Stimulated activated effector memory CD8-positive, alpha-beta T cell treated with anti-CD3 and anti-CD28 coated beads, Interleukin-12 subunit alpha, Interleukin-12 subunit beta, amount 100 ng/mL, for 72 hours (primary cell): ENCODE measurements around the gene CEBPE.
A peak's percentile ranks its signal among the peaks of the same experiment; 100 is the strongest.

Experiments
- ATAC-seq: fragments of 150-1000 bp; cut with Tn5 transposase; 2 replicates; pipeline ENCODE4 v1.10.0; 2021
- DNase-seq, 2 donors: peaks; one replicate each; pipeline ENCODE4 v3.0.0; 2021 to 2022; ENCODE audit warnings: low spot score in 2 of 2
- H3K27ac Mint-ChIP-seq: one replicate; pipeline ENCODE4 v1.8.0; 2022; ENCODE audit warnings: mild to moderate bottlenecking, mixed read lengths
- H3K36me3 Mint-ChIP-seq: one replicate; pipeline ENCODE4 v1.8.0; 2022; ENCODE audit warnings: mild to moderate bottlenecking, mixed read lengths
- H3K4me1 Mint-ChIP-seq: one replicate; pipeline ENCODE4 v1.8.0; 2022; ENCODE audit warnings: mixed read lengths
- H3K4me3 Mint-ChIP-seq: one replicate; pipeline ENCODE4 v1.8.0; 2022; ENCODE audit warnings: mild to moderate bottlenecking, mixed read lengths
- H3K9me3 Mint-ChIP-seq: one replicate; pipeline ENCODE4 v1.8.0; 2022; ENCODE audit warnings: mixed read lengths

The CEBPE gene

GRCh38 chr14:23131482-23131881 lies 12.4 kb upstream of the CEBPE start:
- ATAC-seq (no peak), DNase-seq (no peak)
- Mint-ChIP-seq H3K4me3 (no peak overlapping the region), H3K4me1 (peaks cover 5% of the 10 kb centered on the region), H3K36me3 (no peaks in the 10 kb centered on the region), H3K9me3 (no peaks in the 10 kb centered on the region), H3K27ac (no peak overlapping the region)

GRCh38 chr14:23130871-23131270 lies 11.8 kb upstream of the CEBPE start:
- ATAC-seq (no peak), DNase-seq (no peak)
- no peaks in the 10 kb centered on the region for H3K9me3 Mint-ChIP-seq

DNA sequence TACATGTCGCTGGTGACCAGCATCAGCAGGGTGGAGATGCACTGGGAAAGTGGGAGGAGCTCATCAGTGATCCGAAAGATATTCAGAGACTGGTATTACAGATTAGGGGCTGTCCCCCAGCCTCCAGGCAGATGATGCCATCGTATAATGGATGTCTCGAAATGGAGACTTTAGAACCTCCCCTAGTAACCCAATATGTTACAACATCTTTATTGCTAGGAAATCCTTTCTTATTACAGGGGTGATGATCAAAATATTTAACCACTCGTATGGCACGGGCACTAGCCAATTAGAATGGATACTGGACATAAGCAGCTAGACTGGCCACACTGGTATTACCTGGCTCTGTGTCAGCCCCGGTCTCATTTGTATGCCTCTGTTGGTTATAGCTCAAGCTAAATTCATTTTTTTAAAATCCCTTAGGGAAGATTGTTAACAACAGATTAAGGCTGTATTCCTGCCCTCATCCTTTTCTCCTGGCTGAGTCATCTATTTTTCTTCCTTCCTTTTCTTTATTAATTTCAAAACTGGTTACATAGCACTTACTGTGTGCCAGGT lies 10.8 kb upstream of the CEBPE start:
- Mint-ChIP-seq H3K27ac (no peak overlapping the region), H3K4me3 (no peak overlapping the region), H3K4me1 (peaks cover 5% of the 10 kb centered on the region), H3K36me3 (no peaks in the 10 kb centered on the region), H3K9me3 (no peaks in the 10 kb centered on the region)
- no peak for ATAC-seq
- no peak for DNase-seq

More at GRCh38 chr14:23130871-23131270, 11.8 kb upstream of the CEBPE start:
- H3K4me3 Mint-ChIP-seq = no peak overlapping the region
- H3K4me1 Mint-ChIP-seq = peaks cover 5% of the 10 kb centered on the region
- no peak overlapping the region for H3K27ac Mint-ChIP-seq
- no peaks in the 10 kb centered on the region for H3K36me3 Mint-ChIP-seq

DNA sequence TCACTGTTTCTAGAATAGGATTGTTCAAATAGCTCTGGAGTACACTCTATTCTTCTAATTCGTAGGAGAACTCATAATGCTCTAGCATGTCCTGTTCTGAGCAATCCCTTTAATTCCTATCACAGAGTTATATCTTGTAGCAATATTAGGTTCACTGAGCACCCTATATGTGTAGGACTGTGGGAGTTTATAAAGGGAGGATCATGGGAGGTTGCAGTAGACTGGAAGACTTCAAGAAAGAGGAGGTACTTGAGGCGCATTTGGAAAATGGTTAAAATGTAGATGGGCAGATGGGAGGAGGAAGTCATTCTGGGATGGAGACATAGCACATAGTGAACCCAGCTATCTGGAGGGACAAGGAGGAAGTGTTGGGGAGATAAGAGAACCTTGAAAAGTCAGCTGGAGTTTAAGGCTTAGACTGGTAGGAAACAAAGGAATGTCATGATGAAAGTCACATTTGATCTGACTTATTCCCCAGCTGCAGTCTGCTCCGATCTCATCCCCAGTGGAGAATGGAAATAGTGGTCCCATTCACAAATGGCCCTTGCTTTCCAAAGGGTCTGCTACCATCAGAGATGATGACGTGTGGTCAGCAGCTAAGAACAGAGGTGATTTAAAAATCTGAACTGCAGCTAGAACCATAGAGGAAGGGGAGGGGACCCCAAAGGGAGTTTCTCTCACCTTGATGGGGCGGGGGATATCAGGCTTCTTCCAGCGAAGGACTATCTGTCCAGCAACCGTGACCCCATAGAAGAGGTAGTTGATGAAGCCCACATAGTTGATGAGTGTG lies 10.1 kb upstream of the CEBPE start:
- Mint-ChIP-seq H3K4me3 (no peak overlapping the region), H3K4me1 (peaks cover 5% of the 10 kb centered on the region), H3K36me3 (no peaks in the 10 kb centered on the region), H3K9me3 (no peaks in the 10 kb centered on the region), H3K27ac (no peak overlapping the region)
- no peak for ATAC-seq
- no peak for DNase-seq

GRCh38 chr14:23127861-23128260 lies 8.8 kb upstream of the CEBPE start:
- Mint-ChIP-seq H3K36me3 (no peaks in the 10 kb centered on the region), H3K4me1 (peaks cover 5% of the 10 kb centered on the region), H3K4me3 (no peak overlapping the region), H3K9me3 (no peaks in the 10 kb centered on the region), H3K27ac (no peak overlapping the region)
- DNase-seq (no peak), ATAC-seq (peak; percentile 27)

DNA sequence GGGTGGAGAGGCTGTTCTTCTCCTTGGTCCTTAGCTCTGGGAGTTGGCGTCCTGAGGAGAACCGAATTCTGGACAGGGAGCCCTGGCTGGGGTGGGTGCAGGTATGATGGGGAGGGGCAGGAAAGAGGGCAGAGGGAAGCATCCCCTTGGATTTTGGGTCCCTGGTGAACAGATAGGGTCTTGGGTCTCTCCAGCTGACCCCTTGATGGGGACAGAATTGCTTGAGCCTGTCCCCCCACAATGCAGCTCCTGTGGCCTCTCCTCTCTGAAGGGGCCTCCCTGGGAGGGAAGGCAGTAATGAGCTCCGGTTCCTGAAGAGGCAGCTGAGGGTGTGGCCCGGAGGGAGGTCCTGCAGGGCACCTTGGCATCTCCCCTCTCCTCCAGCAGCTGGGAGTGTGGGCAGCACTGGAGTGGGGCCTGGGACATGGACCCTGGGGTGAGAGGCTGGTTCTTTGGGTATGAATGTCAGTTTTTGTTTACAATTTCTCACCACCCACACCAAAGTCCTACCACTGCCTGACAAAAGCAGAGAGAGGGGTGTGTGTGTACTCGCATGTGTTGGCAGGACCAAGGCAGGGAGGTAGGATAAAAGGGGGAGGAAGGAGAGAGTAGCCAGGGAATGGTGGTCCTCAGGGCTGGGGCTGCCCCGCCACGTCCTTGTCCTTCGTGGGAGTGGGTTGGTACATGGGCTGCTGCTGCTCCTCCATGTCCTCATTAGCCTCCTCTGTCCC lies 7.7 kb upstream of the CEBPE start:
- ATAC-seq = no peak
- no peak overlapping the region for H3K4me3 Mint-ChIP-seq
- no peak overlapping the region for H3K27ac Mint-ChIP-seq
- no peak for DNase-seq
- H3K9me3 Mint-ChIP-seq = no peaks in the 10 kb centered on the region
- no peaks in the 10 kb centered on the region for H3K36me3 Mint-ChIP-seq
- peaks cover 5% of the 10 kb centered on the region for H3K4me1 Mint-ChIP-seq

DNA sequence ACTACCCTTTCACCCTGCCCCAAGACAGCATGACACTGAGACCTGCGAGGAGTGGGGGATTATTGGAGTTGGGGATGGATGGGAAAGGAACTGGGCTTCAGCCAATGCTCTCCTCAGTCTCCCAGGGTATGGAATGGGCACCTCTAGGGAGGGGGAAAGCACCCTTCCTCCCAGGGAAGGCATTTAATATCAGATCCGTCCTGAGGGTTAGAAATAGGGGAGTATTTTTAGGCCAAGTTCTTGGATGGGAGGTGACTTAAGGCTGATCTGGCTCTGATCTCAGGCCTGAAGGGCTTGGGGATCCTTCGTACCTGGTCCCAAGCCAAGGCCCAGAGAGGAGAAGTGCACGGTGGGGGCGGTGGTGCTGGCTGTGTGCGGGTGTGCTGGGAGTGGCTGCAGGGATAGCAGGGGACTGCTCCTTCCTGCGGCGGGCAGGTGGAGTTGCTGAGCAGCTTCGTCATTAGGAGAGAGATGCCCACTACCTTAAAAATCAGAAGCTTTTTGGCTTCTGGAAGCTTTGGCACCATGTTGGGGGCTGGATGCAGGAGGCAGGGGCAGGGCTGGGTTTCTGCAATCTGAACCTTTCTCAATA lies 7.0 kb upstream of the CEBPE start:
- no peaks in the 10 kb centered on the region for H3K9me3 Mint-ChIP-seq
- no peaks in the 10 kb centered on the region for H3K36me3 Mint-ChIP-seq
- DNase-seq = no peak
- H3K4me3 Mint-ChIP-seq = no peak overlapping the region
- ATAC-seq = no peak
- no peak overlapping the region for H3K27ac Mint-ChIP-seq
- peaks cover 12% of the 10 kb centered on the region for H3K4me1 Mint-ChIP-seq

GRCh38 chr14:23125011-23125410 lies 6.0 kb upstream of the CEBPE start:
- Mint-ChIP-seq H3K4me3 (no peak overlapping the region), H3K4me1 (peaks cover 22% of the 10 kb centered on the region), H3K27ac (no peak overlapping the region), H3K9me3 (no peaks in the 10 kb centered on the region), H3K36me3 (no peaks in the 10 kb centered on the region)
- ATAC-seq (no peak), DNase-seq (no peak)

- ATAC-seq (no peak), DNase-seq (no peak)
- Mint-ChIP-seq H3K36me3 (no peaks in the 10 kb centered on the region), H3K4me3 (no peak overlapping the region), H3K4me1 (peaks cover 25% of the 10 kb centered on the region), H3K9me3 (no peaks in the 10 kb centered on the region), H3K27ac (no peak overlapping the region)
These were observed 5.4 kb upstream of the CEBPE start for GRCh38 chr14:23124337-23124954.

DNA sequence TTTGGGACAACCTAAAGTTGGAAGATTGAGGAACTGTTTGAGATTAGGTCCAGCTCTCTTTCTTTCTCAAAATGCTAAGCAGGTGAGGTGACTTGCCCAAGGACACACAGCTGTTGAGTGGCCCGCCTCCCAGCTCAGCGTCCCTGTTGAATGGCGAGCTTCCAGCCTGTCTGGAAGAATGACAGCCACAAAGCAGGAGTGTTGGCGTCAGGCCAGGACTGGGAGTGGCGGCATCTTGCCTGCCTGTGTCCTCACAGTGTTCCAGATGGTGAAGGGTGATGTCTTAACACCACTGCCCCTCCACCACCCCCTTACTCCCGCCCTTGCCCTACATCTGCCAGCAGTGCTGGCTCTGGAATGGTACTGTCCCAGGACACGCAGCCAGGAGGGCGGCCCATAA lies 4.4 kb upstream of the CEBPE start:
- Mint-ChIP-seq H3K9me3 (no peaks in the 10 kb centered on the region), H3K4me3 (no peak overlapping the region), H3K27ac (no peak overlapping the region), H3K36me3 (no peaks in the 10 kb centered on the region), H3K4me1 (peaks cover 31% of the 10 kb centered on the region)
- DNase-seq (no peak), ATAC-seq (no peak)

DNA sequence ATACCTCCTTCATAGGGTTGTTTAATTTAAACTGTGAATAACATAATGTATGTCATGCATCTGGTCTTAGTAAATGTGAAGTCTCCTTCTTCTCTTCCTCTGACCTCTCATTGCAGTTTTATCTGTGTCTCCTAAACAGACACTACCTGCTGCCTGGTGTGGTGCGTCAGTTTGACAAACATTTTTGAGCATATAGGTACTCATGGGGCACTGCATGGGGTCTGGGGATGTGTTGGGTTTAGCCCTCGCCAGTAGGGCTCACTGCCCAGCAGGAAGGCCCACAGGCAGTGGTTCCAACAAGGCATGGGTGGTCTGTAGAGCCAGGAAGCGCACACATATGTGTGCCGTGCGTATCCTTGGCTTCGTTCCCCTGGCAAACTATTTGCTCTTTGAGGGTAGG lies 3.0 kb upstream of the CEBPE start:
- no peak for ATAC-seq
- H3K27ac Mint-ChIP-seq = no peak overlapping the region
- DNase-seq = no peak
- no peak overlapping the region for H3K4me3 Mint-ChIP-seq
- H3K9me3 Mint-ChIP-seq = no peaks in the 10 kb centered on the region
- peaks cover 26% of the 10 kb centered on the region for H3K4me1 Mint-ChIP-seq
- no peaks in the 10 kb centered on the region for H3K36me3 Mint-ChIP-seq

DNA sequence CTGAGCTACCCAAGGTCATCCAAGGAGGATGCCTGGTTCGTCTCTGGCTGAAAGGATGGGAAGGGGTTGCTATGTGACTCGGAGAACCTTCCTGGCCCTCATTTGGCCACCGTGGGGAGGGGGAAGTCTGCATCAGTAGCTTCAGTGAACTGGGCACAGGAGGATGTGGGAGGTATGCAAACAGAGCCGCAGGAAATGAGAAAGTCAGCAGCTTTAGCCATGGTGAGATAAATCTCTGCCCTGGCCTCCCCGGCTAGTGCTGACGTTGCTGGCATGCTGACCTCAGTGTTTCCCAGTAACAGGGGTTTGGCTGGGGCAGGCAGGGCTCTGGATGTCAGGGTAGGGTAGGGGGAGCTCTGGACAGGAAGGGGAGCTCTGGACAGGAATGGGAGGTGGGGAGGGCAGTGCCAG lies 2.3 kb upstream of the CEBPE start:
- no peaks in the 10 kb centered on the region for H3K36me3 Mint-ChIP-seq
- peak overlapping the region; percentile 84 for H3K27ac Mint-ChIP-seq
- ATAC-seq (peak; percentile 39), DNase-seq (no peak)
- no peaks in the 10 kb centered on the region for H3K9me3 Mint-ChIP-seq
- H3K4me3 Mint-ChIP-seq = peak overlapping the region; percentile 40
- peaks cover 26% of the 10 kb centered on the region for H3K4me1 Mint-ChIP-seq

- Mint-ChIP-seq H3K4me3 (peak overlapping the region; percentile 40), H3K27ac (peak overlapping the region; percentile 84), H3K4me1 (peaks cover 26% of the 10 kb centered on the region), H3K36me3 (no peaks in the 10 kb centered on the region), H3K9me3 (no peaks in the 10 kb centered on the region)
- peak; percentile 86 for ATAC-seq
- peak; percentile 69 to 91 for DNase-seq
These were observed 1.6 kb upstream of the CEBPE start for GRCh38 chr14:23120541-23121251.

DNA sequence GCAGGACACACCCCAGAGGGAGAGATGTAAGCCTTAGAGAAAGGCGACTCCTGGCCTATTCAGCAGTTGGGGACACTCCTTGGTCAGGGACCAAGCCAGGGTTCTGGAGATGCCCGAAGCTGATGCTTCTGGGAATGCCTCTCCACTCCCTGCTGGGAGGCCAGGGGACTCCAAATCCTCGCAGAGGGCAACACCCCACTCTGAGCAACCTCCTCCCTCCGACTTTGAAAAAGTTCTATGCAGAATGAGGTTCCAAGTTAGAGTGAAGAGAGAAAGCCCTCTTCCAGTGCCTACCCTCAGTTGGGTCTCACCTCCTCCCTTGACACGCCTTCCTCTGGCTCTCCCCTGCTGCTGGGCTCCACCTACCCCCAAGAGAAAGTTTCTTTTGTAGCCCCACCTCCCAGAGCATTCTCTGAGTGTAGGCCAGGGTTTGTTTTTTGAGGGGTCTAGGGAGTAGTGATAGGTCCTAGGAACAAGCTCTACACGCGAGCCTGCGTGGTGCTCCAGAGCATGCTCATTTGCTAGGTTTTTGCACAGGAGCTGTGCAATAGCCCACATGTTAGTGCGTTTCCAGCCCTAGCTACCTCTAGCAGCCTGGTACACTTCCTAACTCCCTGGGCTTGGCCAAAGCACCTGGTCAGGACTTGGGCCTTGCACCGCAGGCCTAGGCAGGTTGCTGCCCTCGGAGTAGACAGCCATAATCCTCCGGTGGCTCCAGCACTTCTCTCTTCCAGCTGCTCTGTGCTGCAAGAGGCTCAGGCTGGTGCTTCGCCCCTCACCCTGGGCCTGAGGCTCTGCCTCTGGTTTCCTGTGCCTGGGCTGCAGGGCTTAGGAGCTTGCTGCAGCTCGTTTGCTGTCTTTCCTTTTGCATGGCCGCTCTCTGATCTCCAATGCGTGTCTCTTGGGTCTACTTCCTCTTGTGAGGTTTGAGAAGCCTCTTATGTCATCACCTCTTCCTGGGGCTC lies 590 bp upstream of the CEBPE start:
- H3K9me3 Mint-ChIP-seq = no peaks in the 10 kb centered on the region
- DNase-seq = no peak
- H3K4me1 Mint-ChIP-seq = peaks cover 32% of the 10 kb centered on the region
- no peaks in the 10 kb centered on the region for H3K36me3 Mint-ChIP-seq
- no peak overlapping the region for H3K4me3 Mint-ChIP-seq
- no peak for ATAC-seq
- H3K27ac Mint-ChIP-seq = peak overlapping the region; percentile 84
